ENCODE results near the gene TTLL13. TPM values are rescaled to one million over a fixed set of nuclear protein-coding genes. Genes with fewer than 3 reads are reported as not detected.

TTLL13 gene
- total and polyA plus RNA-seq, 9 of the 15 experiments (the other 6 are each of a cell fraction or from before 2014, with no cell fraction given) = 0.05 to 0.24 (median 0.11) TPM; not detected in 1

GRCh38 chr15:90230071-90230494, 19.3 kb upstream of the TTLL13 start (continued):
- no peak for TF ChIP-seq HMBOX1 (IDR thresholded peaks at IDR 0.05)
- TF ChIP-seq MTF1 (CRISPR knock-in tag; IDR thresholded peaks at IDR 0.05; ENCODE audit: borderline replicate concordance) = no peak
- TF ChIP-seq ZFP36 (IDR thresholded peaks at IDR 0.05; ENCODE audit: low read depth, low read length, partially characterized antibody) = no peak
- no peak for TF ChIP-seq NELFE (IDR thresholded peaks at IDR 0.05; ENCODE audit: insufficient read depth, insufficient read length)
- TF ChIP-seq ZBTB9 (CRISPR knock-in tag; IDR thresholded peaks at IDR 0.05) = no peak
- TF ChIP-seq SPI1 (IDR thresholded peaks at IDR 0.05; ENCODE audit: borderline replicate concordance, low read depth, low read length) = no peak
- no peak for TF ChIP-seq E2F1 (CRISPR knock-in tag; IDR thresholded peaks at IDR 0.05)
- no peak for TF ChIP-seq CHD1 (IDR thresholded peaks at IDR 0.05; ENCODE audit: low read length)
- no peak for TF ChIP-seq ETV6 (IDR thresholded peaks at IDR 0.05; ENCODE audit: borderline replicate concordance in 1 of 2, low read depth in 2 of 2, low read length in 1 of 2)
- TF ChIP-seq ETV6 (CRISPR knock-in tag; IDR thresholded peaks at IDR 0.05; ENCODE audit: borderline replicate concordance) = no peak
- no peak for TF ChIP-seq TAF7 (tag; IDR thresholded peaks at IDR 0.05)
- TF ChIP-seq BCL6 (CRISPR knock-in tag; IDR thresholded peaks at IDR 0.05) = no peak
- TF ChIP-seq POLR2G (IDR thresholded peaks at IDR 0.05; ENCODE audit: low read depth, low read length) = peak; percentile 62
- peak; percentile 9 for TF ChIP-seq POLR2B (IDR thresholded peaks at IDR 0.05; ENCODE audit: low read depth, partially characterized antibody)

All from K562 (cell line).